ENCODE measurements around the gene GJB4.
A peak's percentile ranks its signal among the peaks of the same experiment; 100 is the strongest.

Gene GJB4

GRCh38 chr1:34779962-34780361 is 20.4 kb downstream of the GJB4 start:
- Histone ChIP-seq H3K18ac (ENCODE audit: low read depth in 1 of 2, low read length in 2 of 2) (no peak overlapping the region), H4K91ac (ENCODE audit: low read length) (no peak overlapping the region), H3K79me1 (replicated peaks; ENCODE audit: low read length, poor library complexity, severe bottlenecking) (no peaks in the 10 kb centered on the region), H3K36me3 (ENCODE audit: control insufficient read depth in 1 of 2, insufficient read depth in 2 of 2, low read depth in 1 of 2, low read length in 2 of 2) (no peaks in the 10 kb centered on the region), H3K4ac (ENCODE audit: low read depth in 1 of 2, low read length in 2 of 2) (no peak overlapping the region), H2BK15ac (ENCODE audit: low read depth, poor library complexity, severe bottlenecking) (no peak overlapping the region), H3K4me1 (ENCODE audit: control insufficient read depth, insufficient read depth, low read depth, low read length) (peaks cover 10% of the 10 kb centered on the region), H3K9ac (ENCODE audit: low read length) (no peak overlapping the region), H2AFZ (ENCODE audit: low read depth, low read length) (no peak overlapping the region), H3K4me3 (ENCODE audit: insufficient read depth in 1 of 2, low read depth in 1 of 2, low read length in 2 of 2) (no peak overlapping the region), H3K27me3 (ENCODE audit: control insufficient read depth in 1 of 2, insufficient read depth in 1 of 2, low read length in 2 of 2) (peaks cover 68 to 73% of the 10 kb centered on the region in 2 experiments), H3K9me3 (ENCODE audit: control insufficient read depth, low read length) (no peaks in the 10 kb centered on the region), H4K8ac (ENCODE audit: low read length) (no peak overlapping the region), H3K27ac (ENCODE audit: low read length, poor library complexity, severe bottlenecking) (no peak overlapping the region), H3K23ac (ENCODE audit: low read length in 2 of 2) (no peak overlapping the region), H2BK120ac (ENCODE audit: low read depth, low read length) (no peak overlapping the region), H2BK5ac (ENCODE audit: low read depth, low read length, poor library complexity, severe bottlenecking) (no peak overlapping the region), H2BK12ac (ENCODE audit: low read length in 2 of 2) (no peak overlapping the region), H3K4me2 (ENCODE audit: low read length, poor library complexity, severe bottlenecking) (no peak overlapping the region), H3K14ac (ENCODE audit: low read length in 2 of 2) (no peak overlapping the region), H2AK5ac (ENCODE audit: low read length, severe bottlenecking) (no peak overlapping the region)
- DNase-seq, result no peak
- WGBS, result 76% methylated on average over 5 of the region's 5 CpGs

- Histone ChIP-seq H4K8ac (ENCODE audit: low read length) (no peak overlapping the region), H3K4me3 (ENCODE audit: insufficient read depth in 1 of 2, low read depth in 1 of 2, low read length in 2 of 2) (no peak overlapping the region), H3K4me2 (ENCODE audit: low read length, poor library complexity, severe bottlenecking) (no peak overlapping the region), H3K4ac (ENCODE audit: low read depth in 1 of 2, low read length in 2 of 2) (no peak overlapping the region), H2BK15ac (ENCODE audit: low read depth, poor library complexity, severe bottlenecking) (no peak overlapping the region), H3K4me1 (ENCODE audit: control insufficient read depth, insufficient read depth, low read depth, low read length) (peaks cover 10% of the 10 kb centered on the region), H2BK12ac (ENCODE audit: low read length in 2 of 2) (no peak overlapping the region), H3K27me3 (ENCODE audit: control insufficient read depth in 1 of 2, insufficient read depth in 1 of 2, low read length in 2 of 2) (peaks cover 70 to 73% of the 10 kb centered on the region in 2 experiments), H3K18ac (ENCODE audit: low read depth in 1 of 2, low read length in 2 of 2) (no peak overlapping the region), H3K9ac (ENCODE audit: low read length) (no peak overlapping the region), H4K91ac (ENCODE audit: low read length) (no peak overlapping the region), H3K27ac (ENCODE audit: low read length, poor library complexity, severe bottlenecking) (no peak overlapping the region), H3K9me3 (ENCODE audit: control insufficient read depth, low read length) (no peaks in the 10 kb centered on the region), H3K14ac (ENCODE audit: low read length in 2 of 2) (no peak overlapping the region), H2AK5ac (ENCODE audit: low read length, severe bottlenecking) (no peak overlapping the region), H2AFZ (ENCODE audit: low read depth, low read length) (no peak overlapping the region), H3K79me1 (replicated peaks; ENCODE audit: low read length, poor library complexity, severe bottlenecking) (no peaks in the 10 kb centered on the region), H2BK5ac (ENCODE audit: low read depth, low read length, poor library complexity, severe bottlenecking) (no peak overlapping the region), H3K36me3 (ENCODE audit: control insufficient read depth in 1 of 2, insufficient read depth in 2 of 2, low read depth in 1 of 2, low read length in 2 of 2) (no peaks in the 10 kb centered on the region), H3K23ac (ENCODE audit: low read length in 2 of 2) (no peak overlapping the region), H2BK120ac (ENCODE audit: low read depth, low read length) (no peak overlapping the region)
- DNase-seq, result no peak
- 74% methylated on average over 1 of the region's 2 CpGs for WGBS
These were observed 21.0 kb downstream of the GJB4 start for GRCh38 chr1:34780528-34780927.

- Histone ChIP-seq H3K4me1 (ENCODE audit: control insufficient read depth, insufficient read depth, low read depth, low read length) (peaks cover 10% of the 10 kb centered on the region), H2BK15ac (ENCODE audit: low read depth, poor library complexity, severe bottlenecking) (no peak within 1 kb of the TSS), H3K36me3 (ENCODE audit: control insufficient read depth in 1 of 2, insufficient read depth in 2 of 2, low read depth in 1 of 2, low read length in 2 of 2) (no peaks in the 10 kb centered on the region), H2AK5ac (ENCODE audit: low read length, severe bottlenecking) (no peak within 1 kb of the TSS), H3K23ac (ENCODE audit: low read length in 2 of 2) (no peak within 1 kb of the TSS), H2AFZ (ENCODE audit: low read depth, low read length) (no peak within 1 kb of the TSS), H3K14ac (ENCODE audit: low read length in 2 of 2) (no peak within 1 kb of the TSS), H4K91ac (ENCODE audit: low read length) (no peak within 1 kb of the TSS), H3K9me3 (ENCODE audit: control insufficient read depth, low read length) (no peaks in the 10 kb centered on the region), H3K79me1 (replicated peaks; ENCODE audit: low read length, poor library complexity, severe bottlenecking) (no peaks in the 10 kb centered on the region), H3K4me2 (ENCODE audit: low read length, poor library complexity, severe bottlenecking) (peak within 1 kb of the TSS; percentile 75), H2BK5ac (ENCODE audit: low read depth, low read length, poor library complexity, severe bottlenecking) (no peak within 1 kb of the TSS), H3K4me3 (ENCODE audit: insufficient read depth in 1 of 2, low read depth in 1 of 2, low read length in 2 of 2) (peak within 1 kb of the TSS; percentile 7 to 66), H3K9ac (ENCODE audit: low read length) (peak within 1 kb of the TSS; percentile 22), H2BK120ac (ENCODE audit: low read depth, low read length) (no peak within 1 kb of the TSS), H4K8ac (ENCODE audit: low read length) (no peak within 1 kb of the TSS), H3K27ac (ENCODE audit: low read length, poor library complexity, severe bottlenecking) (no peak within 1 kb of the TSS), H3K27me3 (ENCODE audit: control insufficient read depth in 1 of 2, insufficient read depth in 1 of 2, low read length in 2 of 2) (peaks cover 64 to 79% of the 10 kb centered on the region in 2 experiments), H3K4ac (ENCODE audit: low read depth in 1 of 2, low read length in 2 of 2) (no peak within 1 kb of the TSS), H3K18ac (ENCODE audit: low read depth in 1 of 2, low read length in 2 of 2) (no peak within 1 kb of the TSS), H2BK12ac (ENCODE audit: low read length in 2 of 2) (no peak within 1 kb of the TSS)
- DNase-seq, result no peak
- WGBS, result 5% methylated on average over 60 of the region's 62 CpGs
These were observed 21.7 kb downstream of the GJB4 start, which contains the start of gene GJB3 for GRCh38 chr1:34781071-34781843. TSS of gene GJB3 (plus strand) at chr1:34781214. CDS start at chr1:34784763, 3,549 bp downstream.

GRCh38 chr1:34781844-34782391 is 22.4 kb downstream of the GJB4 start:
- no peaks in the 10 kb centered on the region for H3K79me1 ChIP-seq (replicated peaks; ENCODE audit: low read length, poor library complexity, severe bottlenecking)
- WGBS, result 4% methylated on average over 8 of the region's 18 CpGs
- H3K4me2 ChIP-seq (ENCODE audit: low read length, poor library complexity, severe bottlenecking), result no peak overlapping the region
- H2AK5ac ChIP-seq (ENCODE audit: low read length, severe bottlenecking), result no peak overlapping the region
- no peak overlapping the region for H3K14ac ChIP-seq (ENCODE audit: low read length in 2 of 2)
- H3K9me3 ChIP-seq (ENCODE audit: control insufficient read depth, low read length), result no peaks in the 10 kb centered on the region
- no peak overlapping the region for H4K8ac ChIP-seq (ENCODE audit: low read length)
- H2AFZ ChIP-seq (ENCODE audit: low read depth, low read length), result no peak overlapping the region
- H2BK5ac ChIP-seq (ENCODE audit: low read depth, low read length, poor library complexity, severe bottlenecking), result no peak overlapping the region
- H3K4me3 ChIP-seq (ENCODE audit: insufficient read depth in 1 of 2, low read depth in 1 of 2, low read length in 2 of 2), result no peak overlapping the region
- no peak overlapping the region for H4K91ac ChIP-seq (ENCODE audit: low read length)
- H3K4me1 ChIP-seq (ENCODE audit: control insufficient read depth, insufficient read depth, low read depth, low read length), result peaks cover 10% of the 10 kb centered on the region
- no peak overlapping the region for H2BK15ac ChIP-seq (ENCODE audit: low read depth, poor library complexity, severe bottlenecking)
- no peak for DNase-seq
- H3K4ac ChIP-seq (ENCODE audit: low read depth in 1 of 2, low read length in 2 of 2), result no peak overlapping the region
- peaks cover 57 to 78% of the 10 kb centered on the region in 2 experiments for H3K27me3 ChIP-seq (ENCODE audit: control insufficient read depth in 1 of 2, insufficient read depth in 1 of 2, low read length in 2 of 2)
- no peak overlapping the region for H3K9ac ChIP-seq (ENCODE audit: low read length)
- H3K18ac ChIP-seq (ENCODE audit: low read depth in 1 of 2, low read length in 2 of 2), result no peak overlapping the region
- no peaks in the 10 kb centered on the region for H3K36me3 ChIP-seq (ENCODE audit: control insufficient read depth in 1 of 2, insufficient read depth in 2 of 2, low read depth in 1 of 2, low read length in 2 of 2)
- H2BK12ac ChIP-seq (ENCODE audit: low read length in 2 of 2), result no peak overlapping the region
- H3K27ac ChIP-seq (ENCODE audit: low read length, poor library complexity, severe bottlenecking), result no peak overlapping the region
- H2BK120ac ChIP-seq (ENCODE audit: low read depth, low read length), result no peak overlapping the region
- H3K23ac ChIP-seq (ENCODE audit: low read length in 2 of 2), result no peak overlapping the region
